SIG-M5 (cell line): ENCODE measurements around the gene FBXO46.
A peak's percentile ranks its signal among the peaks of the same experiment; 100 is the strongest.
"Not testable (repeated sequence)": the region's sequence is repeated elsewhere in the genome, so short reads cannot be mapped to it uniquely, and the experiment has no call there.

ENCODE experiments used
- DNase-seq: peaks from one replicate; lab custom pipeline; 2025; lab: John Stamatoyannopoulos, UW

FBXO46 gene

DNA sequence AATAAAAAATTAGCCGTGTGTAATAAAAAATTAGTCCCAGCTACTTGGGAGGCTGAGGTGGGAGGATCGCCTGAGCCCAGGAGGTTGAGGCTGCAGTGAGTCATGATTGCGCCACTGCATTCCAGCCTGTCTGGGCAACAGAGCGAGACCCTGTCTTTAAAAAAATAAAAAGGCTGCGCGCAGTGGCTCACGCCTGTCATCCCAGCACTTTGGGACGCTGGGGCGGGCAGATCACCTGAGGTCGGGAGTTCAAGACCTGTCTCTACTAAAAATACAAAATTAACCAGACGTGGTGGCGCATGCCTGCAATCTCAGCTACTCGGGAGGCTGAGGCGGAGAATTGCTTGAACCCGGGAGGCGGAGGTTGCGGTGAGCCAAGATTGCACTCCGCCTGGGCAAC is 2.0 kb downstream of the FBXO46 start:
- DNase-seq = not testable (repeated sequence)

DNA sequence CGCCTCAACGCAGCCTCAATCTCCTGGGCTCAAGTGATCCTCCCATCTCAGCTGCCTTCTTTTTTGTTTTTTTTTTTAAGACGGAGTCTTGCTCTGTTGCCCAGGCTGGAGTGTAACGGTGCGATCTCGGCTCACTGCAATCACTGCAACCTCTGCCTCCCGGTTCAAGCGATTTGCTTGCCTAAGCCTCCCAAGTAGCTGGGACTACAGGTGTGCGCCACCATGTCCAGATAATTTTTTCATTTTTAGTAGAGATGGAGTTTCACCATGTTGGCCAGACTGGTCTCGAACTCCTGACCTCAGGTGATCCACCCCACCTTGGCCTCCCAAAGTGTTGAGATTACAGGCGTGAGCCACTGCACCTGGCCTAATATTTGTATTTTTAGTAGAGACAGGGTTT is 10.6 kb downstream of the FBXO46 start:
- not testable (repeated sequence) for DNase-seq

DNA sequence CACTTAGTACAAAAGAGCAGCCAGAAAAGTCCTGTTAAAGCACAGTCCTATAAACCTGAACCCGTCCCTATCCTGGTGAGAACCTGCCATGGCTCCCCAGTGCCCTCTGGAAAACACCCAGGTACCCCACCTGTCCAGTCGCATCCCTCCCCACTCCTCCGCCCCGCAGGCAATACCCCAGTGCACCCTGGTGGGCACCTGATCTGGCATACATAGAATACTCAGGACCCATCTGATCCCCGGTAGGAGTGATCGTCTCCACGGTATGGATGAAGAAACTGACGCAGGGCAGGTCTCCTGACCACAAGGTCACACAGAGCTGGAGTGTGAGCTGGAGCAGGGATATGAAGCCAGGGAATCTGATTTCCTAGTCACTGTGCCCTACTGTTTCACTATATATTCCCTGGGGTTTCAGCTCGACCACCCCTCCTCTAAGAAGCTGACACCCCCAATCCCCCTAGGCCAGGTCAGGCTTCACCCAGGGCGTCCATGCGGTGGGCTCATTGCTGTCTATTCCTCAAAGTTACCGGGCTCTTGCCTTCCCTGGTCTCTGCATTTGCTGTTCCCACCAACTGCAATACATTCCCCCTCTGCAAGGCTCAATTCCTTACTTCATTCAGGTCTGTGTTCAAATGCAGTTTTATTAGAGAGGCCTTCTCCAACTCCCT is 12.6 kb downstream of the FBXO46 start:
- DNase-seq = no peak

DNA sequence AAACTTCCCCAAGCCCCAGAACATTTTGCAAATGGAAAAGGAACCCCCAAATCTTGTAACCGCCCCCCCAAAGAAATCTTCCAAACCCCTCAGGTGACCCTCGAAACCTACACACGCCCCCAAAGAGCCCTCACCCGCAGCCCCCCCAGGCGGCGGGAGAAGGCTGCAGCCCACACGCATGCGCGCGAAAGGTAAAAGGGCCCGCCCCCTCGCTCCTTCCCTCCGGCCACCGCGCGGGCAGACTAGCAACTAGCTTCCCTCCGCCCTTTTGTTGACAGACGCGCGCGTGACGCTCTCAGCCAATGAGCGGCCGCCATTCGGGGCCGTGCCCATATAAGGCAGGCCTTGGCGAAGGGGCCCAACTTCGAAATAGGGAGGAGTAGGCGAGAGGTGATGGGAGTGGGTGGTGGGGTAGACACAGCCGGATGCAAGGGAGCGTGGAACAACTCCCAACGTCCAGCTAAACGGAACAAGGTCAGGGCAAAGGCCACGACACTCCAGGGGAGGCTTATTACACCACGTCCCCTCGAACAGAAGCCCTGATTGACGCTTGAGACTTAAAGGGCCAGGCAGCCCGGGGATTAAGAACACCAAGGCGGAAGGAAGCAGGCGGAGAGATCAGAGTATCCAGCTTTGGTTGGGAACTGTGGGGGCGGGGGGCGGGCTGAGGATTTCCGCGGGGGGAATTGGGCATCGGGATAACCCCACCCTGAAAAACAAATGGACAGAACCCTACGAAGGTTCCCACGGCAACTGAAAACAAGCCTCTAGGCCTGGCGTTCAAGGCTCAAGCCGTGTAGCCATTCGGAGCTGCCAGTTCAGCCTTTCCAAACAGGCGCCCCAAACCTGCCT is 13.3 kb downstream of the FBXO46 start:
- peak; percentile 91 for DNase-seq

DNA sequence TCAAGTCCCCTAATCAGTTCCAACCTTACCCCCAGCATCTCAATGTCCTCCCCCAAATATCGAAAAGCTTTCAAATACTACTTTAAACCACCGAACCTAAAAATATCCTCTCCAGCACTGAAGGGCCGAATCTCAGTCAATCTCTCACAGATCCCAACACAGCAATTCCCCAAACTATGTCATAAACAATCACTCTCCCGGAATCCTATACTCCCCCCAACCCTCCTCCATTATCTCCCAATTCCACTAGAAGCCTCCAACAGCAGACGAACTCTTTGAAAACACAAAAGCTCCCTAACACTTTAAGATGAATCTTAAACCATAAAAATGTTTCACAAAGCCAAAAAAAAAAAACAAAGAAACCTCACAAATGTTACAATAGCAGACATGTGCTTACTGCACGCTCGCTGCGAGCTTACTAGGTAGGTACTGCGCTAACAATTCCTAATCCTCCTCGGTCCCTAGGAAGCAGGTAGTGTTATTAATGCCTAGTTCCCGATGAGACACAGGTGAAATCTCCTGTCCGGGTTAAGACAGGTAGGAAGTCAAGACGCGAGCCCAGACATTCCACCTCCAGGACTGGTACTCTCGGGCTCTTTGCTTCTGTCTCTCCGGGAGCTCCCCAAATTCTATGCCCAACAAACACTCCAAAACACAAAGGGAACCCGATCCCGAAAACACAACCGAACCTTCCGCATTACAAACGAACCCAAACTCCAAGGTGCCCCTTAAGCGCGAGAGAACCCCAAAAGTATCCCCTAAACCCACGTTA is 14.2 kb downstream of the FBXO46 start:
- DNase-seq = no peak

DNA sequence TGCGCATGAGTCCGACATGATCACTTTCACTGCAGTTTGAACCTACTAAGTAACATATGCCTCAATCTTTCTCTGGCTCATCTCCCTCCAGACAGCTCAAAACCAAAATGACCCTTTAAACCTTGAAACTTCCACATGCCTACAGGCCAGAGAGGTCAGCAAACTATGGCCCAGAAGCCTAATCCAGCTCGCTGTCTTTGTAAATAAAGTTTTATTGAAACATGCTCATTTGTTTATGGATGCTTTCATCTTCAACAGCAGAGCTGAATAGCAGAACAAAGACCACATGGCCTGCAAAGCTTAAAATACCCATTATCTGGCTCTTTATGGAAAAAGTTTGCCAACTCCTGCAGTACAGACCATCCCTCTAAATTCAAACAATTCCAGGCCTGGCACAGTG is 15.6 kb downstream of the FBXO46 start:
- no peak for DNase-seq

DNA sequence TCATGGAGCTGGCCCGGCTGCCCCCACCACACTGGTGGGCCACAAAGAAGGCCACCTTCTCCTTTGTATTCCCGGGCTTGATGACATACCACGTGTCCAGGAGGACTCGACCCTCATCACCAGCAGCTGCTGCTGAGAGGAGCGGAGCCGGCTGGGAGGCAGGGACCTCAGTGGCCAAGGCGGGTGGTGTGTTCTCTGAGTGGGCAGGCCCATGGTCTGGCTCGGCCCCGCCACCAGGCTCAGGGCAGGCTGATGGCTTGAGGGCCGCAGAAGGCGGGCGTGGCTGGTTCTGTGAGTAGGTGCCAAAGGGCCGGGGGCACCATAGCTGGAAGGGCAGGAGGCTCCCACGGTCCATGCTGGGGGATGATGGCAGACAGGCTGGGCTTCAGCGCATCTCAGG is 17.6 kb downstream of the FBXO46 start:
- no peak for DNase-seq

DNA sequence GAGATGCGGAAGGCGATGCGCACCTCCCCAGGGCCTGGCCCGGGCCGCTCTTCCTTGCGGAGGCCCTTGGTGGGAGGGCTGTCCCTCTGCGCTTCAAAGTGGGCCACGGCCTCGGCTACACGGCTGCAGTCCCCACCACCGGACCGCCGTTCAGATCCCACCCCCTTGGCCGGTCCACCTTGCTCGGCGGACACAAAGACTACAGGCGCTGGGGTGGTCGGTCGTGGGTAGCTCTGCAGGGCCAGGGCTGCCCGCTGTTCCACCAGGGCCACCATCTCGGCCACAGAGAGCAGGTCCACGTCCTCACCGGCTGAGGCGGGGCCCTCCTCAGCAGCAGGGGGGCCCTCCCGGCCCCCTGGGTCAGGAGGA is 18.0 kb downstream of the FBXO46 start:
- DNase-seq = no peak

DNA sequence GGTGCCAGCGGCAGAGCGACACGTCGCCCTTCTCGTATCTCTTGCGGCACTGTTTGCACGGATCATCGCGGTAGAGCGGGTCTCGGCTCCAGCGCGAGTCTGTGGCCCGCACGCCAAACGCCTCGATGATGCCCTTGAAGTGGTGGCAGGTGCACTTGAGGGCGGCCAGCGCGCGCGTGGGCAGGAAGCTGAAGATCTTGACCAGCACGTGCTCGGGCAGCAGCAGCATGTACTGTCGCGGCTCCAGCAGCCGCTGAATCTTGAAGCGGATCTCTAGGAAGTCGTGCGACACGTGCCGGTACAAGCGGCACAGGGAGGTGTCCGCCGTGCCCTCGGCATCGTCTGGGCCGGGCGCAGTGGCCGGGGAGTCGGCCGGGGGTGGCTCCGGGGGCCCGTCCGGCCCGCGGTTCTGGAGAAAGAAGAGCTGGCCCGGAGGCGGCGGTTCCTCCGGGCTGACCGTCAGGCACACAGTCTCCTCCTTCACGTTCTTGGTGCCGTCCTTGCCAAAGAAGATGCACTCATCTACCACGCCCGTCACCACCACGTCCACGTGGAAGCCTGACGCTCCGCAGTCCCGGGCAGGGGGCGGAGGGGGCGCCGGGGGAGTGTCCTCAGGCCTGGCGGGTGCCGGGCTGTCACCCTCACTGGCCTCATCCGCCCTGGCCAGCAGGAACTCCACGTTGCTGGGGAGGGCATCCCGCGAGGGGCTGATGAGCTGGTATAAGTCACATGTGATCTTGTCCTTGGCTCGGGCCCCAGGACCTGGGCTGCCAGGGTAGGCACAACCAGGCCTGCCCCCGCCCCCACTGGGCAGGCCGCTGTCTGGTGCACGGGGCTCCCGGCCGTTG is 18.6 kb downstream of the FBXO46 start:
- DNase-seq = no peak

DNA sequence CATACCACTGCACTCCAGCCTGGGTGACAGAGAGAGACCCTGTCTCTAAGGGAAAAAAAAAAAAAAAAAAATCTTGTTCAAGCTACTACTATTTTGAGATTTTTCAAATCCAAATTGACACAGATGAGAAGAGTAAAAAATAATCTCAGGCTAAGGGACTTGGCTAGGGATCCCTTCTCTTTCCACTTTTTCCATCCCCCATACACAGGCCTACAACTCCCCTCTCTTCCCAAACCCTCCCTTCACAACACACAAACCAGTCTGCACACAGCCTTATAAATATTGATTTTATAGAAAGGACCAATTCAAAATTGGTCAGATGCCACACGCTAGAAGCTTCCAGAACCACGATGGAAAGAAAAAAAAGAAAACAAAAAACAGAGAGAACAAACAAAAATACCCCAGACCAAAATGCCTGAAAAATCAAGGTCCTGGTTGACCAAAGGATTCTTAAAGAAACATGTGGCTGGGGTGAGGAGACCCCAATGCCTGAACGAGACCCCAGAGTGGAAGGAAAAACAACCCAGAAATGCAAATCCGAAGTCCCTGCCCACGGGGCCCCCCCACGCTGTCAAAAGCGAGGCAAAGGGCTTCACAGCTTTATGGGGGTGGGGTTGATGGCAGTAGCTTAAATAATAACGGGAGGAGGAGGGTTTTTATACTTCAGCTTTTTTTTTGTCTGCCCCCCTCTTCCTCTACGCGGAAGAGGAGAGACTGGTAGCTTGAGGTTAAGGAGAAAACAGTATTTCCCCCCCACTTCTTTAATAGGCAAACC is 20.2 kb downstream of the FBXO46 start:
- DNase-seq = no peak

DNA sequence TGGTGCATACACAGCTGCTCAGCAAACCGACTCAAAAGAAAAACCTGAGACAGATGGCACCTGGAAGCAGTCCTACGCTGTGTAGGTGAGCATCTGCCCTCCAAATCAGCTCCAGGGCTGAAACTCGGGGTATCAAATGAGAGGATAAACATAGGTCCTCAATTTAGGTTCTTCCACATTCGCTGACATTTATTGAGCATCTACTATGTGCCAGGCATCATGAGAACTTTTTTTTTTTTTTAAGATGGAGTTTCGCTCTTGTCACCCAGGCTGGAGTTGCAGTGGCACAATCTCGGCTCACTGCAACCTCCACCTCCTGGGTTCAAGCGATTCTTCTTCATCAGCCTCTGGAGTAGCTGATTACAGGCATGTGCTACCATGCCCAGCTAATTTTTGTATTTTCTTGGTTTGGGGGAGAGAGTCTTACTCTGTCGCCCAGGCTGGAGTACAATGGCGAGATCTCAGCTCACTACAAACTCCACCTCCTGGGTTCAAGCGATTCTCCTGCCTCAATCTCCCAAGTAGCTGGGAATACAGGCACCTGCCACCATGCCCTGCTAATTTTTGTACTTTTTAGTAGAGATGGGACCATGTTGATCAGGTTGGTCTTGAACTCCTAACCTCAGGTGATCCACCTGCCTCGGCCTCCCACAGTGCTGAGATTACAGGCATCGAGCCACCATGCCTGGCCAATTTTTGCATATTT is 24.8 kb downstream of the FBXO46 start:
- no peak for DNase-seq

DNA sequence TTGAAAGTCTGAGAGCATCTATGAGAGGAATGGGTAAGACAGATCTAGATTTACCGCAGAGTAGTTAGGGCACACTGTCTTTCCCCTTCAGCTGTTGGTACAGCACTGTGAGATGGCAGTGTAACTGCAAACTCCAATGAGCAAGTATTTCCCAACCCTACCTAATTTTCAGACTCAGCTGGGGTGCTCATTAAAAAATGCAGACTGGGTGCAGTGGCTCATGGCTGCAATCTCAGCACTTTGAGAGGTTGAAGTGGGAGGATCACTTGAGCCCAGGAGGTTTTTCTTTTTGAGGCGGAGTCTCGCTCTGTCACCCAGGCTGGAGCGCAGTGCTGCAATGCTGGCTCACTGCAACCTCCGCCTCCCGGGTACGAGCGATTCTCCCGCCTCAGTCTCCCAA is 25.6 kb downstream of the FBXO46 start:
- no peak for DNase-seq

DNA sequence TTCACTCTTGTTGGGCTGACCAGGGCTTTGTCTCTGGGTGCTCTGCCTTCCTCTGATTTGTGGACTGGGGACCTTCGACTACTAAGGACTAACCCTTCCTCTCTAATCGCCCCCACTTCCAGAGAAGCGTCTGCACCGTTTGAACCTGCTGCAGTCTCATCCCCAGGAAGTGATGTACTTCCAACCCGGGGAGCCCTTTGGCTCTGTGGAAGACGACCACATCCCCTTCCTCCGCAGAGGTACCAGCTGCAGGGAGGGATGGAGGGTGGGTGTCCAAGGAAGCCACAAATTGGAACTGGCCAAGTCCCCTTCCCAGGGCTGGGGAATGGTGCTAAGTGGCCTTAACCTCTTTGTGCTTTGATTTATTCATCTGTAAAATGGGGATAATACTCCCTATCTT is 29.0 kb downstream of the FBXO46 start:
- DNase-seq = no peak

DNA sequence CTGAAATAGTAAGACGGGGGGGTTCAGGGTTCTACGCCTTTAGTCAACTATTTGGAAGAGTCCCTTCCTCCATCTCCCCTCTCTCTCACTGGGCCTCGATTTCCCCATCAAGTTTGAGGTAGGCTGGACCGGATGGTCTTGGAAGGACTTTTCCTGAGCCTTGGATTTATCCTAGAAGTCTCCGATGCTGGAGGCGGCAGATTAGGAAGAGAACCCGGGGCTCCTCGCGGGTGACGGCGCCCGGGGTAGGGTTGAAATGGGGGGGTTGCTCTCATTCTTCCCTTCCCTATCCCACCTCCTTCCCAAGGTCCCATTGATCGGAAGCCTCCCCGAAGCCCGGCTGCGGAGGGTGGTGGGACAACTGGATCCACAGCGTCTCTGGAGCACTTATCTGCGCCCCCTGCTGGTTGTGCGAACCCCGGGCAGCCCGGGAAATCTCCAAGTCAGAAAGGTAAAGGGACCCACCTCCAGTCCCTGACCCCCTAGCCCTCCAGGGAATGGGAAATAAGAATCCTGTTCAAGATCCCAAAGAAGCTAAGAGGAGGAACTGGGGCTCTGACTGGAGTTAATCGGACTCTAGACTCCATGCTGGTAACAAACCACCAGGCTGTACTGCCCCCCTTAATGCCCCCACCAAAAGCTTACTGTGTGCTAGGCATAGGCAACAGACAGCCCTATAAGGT is 37.4 kb downstream of the FBXO46 start:
- no peak for DNase-seq

DNA sequence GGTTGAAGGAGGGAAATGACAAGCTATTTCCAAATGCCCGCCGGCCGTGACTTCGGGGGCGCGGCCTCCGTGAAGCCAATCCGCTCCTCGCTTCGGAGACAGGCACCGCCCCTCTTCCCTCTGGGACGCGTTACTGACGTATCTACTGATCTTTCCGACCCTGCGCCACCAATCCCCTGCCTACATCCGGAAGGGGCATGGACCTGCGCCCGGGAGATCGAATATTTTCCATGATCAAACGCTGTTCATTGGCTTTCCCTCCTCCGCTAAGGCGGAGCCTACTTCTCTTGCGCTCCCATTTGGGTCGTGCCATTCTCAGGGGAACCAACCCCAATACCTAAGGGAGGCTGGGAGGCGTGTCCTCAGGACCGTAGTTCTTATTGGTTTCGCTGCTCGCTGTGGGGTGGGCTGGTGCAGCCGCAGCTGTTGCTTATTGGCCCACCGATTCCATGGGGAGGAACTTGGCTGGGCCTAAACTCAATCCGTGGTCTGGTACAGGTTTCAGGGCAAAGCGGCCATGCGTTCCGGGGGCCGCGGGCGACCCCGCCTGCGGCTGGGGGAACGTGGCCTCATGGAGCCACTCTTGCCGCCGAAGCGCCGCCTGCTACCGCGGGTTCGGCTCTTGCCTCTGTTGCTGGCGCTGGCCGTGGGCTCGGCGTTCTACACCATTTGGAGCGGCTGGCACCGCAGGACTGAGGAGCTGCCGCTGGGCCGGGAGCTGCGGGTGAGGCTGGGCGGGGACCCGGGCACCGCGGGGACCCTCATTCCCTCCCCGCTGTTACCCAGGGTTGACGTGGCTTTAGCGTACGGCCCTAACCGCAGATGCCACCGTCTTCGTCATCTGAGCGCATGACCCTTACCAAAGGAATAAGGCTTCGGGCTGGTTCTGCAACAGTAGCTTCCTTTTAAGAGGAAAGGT is 38.2 kb downstream of the FBXO46 start, which contains the start of gene QPCTL:
Gene QPCTL, plus strand, starts transcription at position 480 of the 919 bp plus-strand sequence. Its CDS starts 38 bp downstream, at position 518.
- peak; percentile 99 for DNase-seq

DNA sequence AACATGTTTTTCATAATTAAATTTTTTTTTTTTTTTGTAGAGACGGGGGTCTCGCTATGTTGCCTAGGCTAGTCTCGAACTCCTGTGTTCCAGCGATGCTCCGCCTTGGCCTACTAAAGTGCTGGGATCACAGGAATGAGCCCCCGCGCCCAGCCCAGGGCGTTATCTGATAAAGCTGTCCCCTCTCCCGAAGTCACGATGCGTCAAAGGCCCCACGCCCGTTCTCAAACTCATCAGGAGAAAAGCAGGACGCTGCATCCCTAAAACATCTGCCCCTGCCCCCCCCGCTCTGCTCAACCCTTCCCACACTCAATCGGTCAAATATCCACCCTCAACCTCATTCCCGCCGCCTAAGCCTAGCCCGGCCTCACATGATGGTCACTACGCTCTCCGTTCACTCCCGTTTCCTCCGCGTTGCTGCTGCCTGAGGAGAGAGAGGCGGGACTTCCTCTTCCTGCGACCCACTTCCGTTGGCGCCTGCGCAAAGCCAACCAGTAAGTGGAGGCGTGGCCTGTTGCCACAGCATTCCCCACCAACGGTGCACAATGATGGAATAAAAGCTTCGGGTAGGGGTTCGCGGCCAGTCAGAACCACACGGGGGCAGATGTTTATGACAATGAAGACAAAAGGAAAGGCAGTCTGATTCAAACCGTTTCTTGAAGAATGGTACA is 39.0 kb downstream of the FBXO46 start, which contains the start of gene SNRPD2:
Gene SNRPD2, minus strand, starts transcription at position 438 of the 671 bp plus-strand sequence. Its CDS starts 65 bp downstream, at position 373.
- DNase-seq = peak; percentile 58

DNA sequence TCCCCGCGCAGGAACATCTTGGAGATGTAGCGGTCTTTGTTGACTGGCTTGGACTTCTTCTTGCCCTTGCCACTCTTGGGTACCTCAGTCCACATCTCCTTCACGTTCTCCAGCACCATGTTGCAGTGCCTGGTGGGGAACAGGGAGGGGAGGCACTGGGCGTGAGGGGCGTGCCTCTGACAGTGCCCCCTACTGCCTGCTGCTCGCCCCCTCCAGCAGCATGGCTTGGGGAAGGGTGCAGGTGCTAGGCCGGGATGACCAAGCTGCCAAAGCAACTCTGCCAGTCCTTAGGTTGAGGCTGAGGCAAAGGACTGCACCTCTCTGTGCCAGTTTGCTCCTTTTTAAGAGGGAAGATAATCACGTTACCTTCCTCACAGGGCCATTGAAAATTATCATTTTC is 43.1 kb downstream of the FBXO46 start:
- DNase-seq = no peak

DNA sequence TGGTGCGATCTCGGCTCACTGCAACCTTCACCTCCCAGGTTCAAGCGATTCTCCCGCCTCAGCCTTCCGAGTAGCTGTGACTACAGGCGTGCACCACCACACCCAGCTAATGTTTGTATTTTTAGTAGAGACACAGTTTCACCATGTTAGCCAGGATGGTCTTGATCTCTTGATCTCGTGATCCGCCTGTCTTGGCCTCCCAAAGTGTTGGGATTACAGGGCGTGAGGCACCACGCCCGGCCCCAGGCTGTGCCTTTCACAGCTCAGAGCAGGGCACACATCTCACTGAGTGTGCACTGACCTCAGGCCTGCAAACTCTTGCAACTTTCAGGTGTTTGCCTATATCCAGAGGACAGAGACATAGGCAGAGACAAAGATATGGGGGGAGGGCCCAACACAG is 45.7 kb downstream of the FBXO46 start:
- not testable (repeated sequence) for DNase-seq
